ENCODE data around the gene ERC1.
"Not testable (repeated sequence)": the region's sequence is repeated elsewhere in the genome, so short reads cannot be mapped to it uniquely, and the experiment has no call there.

ERC1 gene

DNA sequence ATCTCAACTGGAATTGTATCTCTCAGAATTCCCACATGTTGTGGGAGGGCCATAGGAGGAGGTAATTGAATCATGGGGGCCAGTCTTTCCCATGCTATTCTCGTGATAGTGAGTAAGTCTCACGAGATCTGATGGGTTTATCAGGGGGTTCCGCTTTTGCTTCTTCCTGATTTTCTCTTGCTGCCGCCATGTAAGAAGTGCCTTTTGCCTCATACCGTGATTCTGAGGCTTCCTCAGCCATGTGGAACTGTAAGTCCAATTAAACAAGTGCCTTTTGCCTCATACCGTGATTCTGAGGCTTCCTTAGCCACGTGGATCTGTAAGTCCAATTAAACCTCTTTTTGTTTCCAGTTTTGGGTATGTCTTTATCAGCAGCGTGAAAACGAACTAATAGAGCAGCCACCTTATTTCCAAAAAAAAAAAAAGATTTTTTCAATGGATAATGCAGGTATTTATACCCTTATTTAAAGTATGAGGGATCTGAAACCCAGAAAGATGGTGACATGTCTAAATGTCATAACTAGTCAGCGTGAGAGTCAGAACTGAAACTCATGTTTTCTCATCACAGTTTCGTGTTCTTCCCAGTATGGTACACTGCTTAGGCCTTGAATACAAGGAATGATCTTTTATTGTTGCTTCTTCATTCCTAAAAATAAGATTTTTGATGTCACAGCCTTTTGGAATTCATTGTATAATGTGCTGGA is 89.6 kb downstream of the ERC1 start:
- no peak for DNase-seq

DNA sequence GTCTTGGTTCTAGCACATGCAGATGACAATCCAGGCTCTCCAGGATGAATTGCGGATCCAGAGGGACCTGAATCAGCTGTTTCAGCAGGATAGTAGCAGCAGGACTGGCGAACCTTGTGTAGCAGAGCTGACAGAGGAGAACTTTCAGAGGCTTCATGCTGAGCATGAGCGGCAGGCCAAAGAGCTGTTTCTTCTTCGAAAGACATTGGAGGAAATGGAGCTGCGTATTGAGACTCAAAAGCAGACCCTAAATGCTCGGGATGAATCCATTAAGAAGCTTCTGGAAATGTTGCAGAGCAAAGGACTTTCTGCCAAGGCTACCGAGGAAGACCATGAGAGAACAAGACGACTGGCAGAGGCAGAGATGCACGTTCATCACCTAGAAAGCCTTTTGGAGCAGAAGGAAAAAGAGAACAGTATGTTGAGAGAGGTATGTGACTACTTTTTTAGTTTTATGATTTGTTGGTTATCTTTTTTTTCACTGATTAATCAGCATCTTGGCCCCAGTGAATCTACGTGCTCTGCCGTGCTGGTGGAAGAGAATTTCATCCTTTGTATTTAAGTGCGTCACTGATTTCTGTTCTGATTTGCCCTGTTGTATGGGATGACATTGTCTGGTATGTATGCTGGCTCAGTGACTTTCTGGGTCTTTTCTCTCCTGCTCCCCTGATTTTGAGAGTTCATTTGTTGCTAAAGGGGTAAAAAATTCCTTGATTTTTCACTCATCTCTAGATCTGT is 92.3 kb downstream of the ERC1 start:
- DNase-seq: no peak

DNA sequence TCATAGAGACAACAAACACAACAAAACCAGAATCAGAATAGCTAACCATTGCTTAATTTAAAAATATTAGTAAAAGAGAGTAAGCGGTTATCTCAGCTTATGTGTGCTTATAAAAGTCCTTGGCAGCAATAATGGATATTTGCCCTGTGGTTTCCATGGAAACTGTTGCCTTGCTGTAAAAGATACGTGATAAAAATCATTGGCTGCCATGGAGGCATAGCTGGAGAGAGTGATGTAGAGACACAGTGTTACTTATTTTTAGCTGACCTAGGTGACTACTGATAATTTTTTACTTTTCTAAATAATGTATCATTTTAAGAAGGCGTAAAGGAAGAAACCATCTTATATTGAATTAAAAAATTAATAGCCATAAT is 92.9 kb downstream of the ERC1 start:
- peak; percentile 43 for DNase-seq

DNA sequence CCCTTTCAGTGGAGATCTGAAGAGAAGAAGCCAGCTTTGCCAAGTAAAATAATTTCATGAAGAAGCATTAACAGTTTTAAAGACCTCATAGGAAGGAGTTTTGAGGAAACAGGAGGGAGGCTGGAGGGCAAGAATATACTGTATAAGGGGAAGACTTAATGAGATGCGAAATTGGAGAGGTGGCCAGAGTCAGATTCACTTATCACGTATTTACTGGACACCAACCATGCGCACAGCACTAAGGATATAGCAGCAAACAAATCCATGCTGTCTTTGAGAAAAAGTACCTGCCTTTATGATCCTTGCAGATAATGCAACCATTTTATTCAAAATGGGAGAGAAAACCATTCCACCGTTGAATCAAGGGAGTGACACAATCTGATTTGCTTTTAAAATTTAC is 100.3 kb downstream of the ERC1 start:
- DNase-seq: no peak

DNA sequence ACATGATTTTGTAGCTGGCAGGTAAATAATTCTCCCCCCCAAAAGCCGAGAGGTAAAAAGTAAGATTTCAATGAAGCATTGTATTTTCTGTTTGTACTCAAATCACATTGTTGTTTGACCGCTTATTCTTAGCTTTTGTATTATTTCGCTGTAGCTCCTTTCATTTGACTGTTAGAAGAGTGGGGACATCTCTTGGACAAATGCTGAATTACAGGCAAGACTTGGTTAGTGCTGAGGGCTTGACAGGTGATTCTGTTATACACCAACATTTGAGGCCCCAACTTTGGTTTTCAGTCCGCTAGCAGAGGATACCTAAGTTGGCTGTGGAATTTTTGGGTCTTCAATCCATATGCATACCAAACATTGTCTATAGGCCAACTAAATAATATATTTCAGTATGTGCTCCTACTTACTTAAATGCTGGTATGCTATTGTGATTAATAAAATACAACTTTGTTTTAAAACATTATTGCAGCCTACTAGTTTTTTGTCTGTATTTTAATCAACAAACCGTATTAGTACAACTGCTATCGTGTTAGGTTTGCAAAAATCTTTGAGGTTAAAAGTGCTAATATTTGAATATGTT is 102.2 kb downstream of the ERC1 start:
- peak; percentile 84 for DNase-seq

DNA sequence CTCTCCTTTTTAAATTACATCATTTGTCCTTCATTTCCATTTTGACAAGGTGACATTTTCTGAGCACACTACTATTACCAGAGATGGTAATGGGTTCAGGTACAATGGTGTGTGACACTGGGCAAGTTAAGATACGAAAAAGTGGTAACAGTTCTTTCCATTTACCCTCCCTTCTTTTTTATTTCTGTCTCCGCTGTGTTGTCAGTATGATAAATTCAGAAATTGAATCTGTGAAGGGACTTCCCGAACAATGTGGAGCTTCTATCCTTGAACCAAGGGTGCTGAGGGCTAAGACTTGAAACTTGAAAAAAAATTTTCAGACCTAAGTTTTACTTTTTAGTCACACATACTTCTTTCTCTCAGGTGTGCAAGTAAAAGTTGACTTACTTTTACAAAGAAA is 103.7 kb downstream of the ERC1 start:
- no peak for DNase-seq

DNA sequence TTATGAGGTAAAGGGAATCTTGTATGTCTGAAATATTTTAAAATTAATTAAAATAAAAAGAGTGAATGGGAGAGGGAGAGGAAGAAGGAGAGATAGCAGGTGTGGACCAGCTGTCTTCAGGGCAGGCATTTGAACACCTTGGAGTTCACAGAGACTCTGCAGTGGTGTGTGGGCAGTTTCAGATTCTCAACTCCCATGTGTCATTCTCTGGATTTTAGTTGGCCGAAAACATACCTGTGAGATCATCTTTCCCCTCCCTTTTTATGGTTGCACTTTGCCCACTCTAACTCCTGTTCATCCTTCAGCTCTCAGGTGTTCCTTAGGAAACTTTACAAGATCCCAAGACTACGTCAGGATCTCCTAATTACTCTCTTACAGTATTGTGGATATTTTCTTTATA is 108.1 kb downstream of the ERC1 start:
- DNase-seq: no peak

DNA sequence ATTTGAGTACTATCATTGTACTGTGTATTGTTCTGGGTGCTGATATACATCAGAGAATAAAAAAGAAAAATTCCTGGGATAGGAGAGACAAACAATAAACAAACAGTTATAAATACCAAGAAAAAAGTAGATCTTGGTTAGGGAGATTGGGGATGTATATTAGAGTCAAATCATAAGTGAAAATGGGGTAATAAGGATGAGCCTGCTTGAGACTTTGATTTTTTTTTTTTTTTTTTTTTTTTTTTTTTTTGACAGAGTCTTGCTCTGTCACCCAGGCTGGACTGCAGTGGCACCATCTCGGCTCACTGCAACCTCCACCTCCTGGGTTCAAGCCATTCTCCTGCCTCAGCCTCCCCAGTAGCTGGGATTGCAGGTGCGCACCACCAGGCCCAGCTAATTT is 108.6 kb downstream of the ERC1 start:
- DNase-seq: not testable (repeated sequence)

DNA sequence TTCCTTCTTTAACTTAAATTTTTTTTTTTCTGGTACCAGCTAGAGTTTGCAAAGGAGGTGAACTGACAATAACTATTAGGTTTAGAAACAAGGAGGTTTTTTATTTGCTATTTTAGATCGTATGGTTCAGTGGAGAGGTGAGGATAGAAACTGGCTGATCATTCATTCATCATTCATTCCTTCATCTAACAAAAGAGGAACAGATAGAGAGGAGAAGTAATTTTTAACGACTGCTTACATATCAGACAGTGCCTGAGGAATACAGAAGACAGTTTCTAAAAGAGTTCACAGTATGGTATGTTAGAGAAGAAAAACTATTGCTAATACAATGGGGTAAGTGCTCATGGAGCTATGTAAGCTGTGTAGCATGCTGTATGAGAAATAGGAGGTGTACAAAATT is 111.1 kb downstream of the ERC1 start:
- no peak for DNase-seq

DNA sequence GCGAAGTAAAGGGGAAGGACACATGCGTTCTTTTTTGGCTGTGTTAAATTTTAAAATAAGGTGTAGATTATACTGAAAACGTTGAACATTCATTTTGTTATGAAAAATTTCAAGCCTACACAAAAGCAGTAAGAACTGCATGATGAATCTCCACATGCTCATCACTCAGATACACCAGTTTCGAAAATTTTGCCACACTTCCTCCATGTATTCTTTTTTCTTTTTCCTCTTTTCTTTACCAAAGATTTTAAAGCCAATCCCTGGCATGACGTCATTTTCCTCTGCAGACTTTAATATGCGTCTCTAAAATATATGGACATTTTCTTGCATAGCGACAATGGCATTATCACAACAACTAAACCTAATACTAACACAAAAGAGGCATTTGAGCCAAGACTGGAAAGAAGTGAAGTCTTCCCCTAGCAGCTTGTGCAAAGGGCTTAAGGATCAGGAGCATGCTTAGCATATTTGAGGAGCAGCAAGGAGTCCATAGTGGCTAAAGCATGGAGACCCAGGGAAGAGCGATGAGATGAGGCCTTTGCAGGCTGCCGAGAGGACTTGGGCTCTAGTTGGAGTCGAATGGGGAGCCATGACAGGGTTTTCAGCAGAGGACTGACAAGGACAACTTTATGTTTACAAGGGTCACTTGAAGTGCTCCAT is 111.9 kb downstream of the ERC1 start:
- no peak for DNase-seq

DNA sequence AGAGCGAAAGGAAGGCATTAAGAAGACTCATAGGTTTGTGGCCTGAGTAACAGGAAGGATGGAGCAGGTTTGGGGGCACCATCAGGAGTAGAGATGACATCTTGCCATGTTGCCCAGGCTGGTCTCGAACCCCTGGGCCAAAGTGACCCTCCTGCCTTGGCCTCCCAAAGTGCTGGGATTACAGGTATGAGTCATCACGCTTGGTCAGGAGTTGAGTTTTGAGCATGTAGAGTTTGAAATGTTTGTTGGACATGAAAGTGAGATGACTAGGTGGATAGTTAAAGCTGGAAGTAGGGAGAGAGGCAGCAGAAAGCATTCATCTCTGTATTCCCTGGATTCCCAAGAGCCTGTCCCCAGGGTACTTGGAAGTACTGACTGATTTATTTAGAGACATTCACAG is 112.6 kb downstream of the ERC1 start:
- DNase-seq: no peak

DNA sequence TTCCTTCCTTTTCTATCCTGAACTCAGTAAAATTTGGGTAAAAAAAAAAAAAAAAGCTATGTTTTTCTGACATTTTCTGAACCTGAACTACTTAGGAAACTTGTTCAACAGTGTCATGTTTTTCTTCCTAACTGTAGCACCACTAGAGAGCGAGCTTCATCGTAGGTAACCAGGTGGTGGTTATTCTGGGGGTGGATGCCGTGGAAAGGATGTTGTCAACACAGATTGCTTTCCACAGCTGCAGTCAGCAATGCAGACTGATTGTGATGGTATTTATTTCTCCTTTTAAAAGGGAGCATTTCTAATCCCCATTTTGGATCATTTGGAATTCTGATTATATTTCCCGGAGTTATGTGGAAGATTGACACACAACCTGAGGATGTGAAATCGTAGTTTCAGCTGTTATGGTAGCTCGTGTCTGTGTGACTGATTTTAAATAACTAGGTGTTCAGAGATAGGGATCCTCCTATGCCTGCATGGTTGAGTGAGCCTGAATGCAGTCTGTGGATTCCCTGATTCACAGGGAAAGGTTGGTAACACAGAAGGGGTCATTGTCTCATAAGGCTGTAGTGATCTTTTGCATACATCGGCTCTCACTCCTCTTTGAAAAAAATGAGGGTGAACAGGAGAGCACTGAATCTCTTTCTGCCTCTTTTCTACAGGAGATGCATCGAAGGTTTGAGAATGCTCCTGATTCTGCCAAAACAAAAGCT is 113.2 kb downstream of the ERC1 start:
- DNase-seq: no peak

DNA sequence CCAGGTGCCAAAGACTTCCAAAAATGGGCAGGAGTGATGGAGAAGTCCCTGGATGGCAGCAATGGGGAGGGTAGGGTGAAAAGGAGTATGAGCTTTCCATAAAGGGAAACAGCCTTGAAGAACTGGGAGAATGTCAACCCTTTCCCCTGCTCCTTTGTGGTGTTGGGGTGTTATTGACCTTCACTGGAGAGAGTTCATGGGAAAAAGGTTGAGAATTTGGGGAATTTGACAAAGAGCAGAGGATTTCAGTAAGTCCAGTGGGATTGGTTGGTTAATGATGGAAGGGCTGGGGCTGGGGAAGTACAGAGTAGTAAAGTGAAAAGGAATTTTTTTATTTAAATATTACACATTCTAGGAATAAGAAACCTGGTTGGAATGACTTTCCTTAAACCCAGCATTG is 116.6 kb downstream of the ERC1 start:
- DNase-seq: no peak

DNA sequence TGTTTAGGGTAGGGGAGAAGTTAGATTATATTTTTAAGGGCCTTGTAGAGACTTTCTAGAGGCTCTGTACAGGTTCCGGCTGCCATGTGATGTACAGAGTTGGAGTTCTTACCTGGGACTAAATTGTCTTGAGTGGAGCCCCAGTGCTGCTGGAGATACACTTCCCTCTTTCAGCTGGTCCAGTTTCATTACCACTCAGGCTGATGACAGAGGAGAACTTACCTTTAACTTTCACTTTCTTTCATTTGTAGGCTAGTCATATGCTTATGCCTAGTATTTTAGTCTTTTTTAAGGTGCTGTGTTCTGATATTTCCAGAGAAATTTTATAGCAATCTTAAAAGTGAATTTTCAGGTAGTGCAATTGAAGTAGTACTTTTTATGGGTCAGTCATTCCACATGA is 117.3 kb downstream of the ERC1 start:
- DNase-seq: no peak

DNA sequence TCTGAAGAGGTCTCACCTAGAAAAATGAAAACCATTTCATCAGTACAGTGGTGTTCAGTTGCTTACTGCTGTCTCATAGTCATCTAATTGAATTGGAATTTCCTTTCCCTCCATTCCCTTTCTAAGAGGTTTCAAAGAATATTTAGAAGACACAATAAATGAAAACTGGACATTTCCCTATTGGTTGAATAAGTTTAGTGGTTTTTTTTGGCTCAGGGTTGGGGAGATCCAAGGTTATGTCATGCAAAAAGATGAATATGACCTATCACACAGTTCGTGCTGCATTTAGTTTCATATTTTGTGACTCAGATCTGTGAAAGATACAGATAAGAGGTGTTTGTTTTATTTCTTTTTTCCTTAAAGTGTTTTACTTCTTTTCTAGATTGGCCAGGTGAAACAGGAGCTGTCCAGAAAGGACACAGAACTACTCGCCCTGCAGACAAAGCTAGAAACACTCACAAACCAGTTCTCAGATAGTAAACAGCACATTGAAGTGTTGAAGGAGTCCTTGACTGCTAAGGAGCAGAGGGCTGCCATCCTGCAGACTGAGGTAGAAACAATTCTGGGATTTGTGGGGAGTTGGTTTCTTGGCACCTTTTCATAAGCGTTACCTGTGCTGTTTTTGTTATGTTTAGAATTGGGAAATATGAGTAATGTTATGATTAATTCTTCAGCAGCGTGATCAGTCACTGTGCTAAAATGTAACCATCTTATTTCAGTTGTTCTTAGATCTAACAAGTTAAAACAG is 124.6 kb downstream of the ERC1 start:
- DNase-seq: no peak

DNA sequence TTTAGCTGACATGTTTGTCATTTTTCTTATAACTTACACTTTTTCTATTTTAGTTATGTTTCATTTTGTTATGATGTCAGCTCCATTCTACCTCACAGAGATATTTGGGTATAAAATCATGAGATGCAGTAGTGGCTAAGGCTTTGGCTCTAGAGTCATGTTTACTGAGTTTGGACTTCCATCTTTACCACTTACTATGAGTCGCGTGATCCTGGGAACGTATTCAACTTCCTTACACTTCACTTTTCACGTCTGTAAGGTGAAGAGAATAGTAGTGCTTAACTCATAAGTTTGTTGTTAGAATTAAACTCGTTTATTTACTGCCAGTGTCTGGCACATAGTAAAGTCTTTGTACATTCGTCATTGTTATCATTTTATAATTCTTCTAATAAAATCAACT is 126.3 kb downstream of the ERC1 start:
- DNase-seq: no peak

DNA sequence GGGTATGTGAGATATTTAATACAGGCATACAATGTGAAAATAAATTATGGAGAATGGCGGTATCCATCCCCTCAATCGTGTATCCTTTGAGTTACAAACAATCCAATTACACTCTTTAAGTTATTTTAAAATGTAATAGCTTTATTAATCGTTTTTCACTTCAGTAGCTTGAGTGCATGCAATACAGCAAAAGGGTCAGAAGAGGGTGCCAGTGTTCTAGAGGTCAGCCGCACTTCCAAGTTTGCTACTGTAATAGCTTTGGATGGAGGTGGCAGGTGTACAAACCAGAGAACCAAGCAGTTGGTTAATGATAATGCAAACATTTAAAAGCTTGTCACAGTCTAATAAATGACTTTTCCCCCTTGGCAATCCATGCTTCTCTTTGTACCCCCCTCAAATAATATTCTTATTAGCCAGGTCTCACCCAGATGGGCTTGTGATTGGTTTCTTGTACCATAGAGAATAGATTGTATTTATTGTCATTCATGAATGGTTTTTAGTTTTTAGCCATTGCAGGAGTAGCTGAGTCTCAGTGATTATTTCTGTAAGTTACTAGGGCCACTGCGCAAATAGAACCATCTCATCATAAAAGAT is 127.0 kb downstream of the ERC1 start:
- peak; percentile 82 for DNase-seq

DNA sequence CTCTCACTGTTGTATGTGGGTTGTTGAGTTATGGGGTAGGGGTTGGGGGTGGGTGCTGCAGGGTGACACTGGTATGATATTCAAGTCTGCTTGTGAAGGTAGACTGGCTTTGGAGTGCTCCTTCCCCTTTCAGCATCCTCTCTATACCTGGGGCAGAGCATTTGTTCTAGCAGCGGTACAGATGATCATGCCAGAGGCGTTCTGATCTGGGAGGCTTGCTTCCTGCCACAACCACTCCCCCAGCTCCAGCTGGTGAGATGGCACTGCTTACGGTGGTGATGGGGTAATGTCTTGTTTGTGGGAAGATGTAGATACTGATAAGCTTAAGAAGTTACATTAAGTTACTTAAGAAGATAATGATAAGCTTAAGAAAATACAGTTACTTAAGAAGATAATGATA is 131.8 kb downstream of the ERC1 start:
- no peak for DNase-seq

DNA sequence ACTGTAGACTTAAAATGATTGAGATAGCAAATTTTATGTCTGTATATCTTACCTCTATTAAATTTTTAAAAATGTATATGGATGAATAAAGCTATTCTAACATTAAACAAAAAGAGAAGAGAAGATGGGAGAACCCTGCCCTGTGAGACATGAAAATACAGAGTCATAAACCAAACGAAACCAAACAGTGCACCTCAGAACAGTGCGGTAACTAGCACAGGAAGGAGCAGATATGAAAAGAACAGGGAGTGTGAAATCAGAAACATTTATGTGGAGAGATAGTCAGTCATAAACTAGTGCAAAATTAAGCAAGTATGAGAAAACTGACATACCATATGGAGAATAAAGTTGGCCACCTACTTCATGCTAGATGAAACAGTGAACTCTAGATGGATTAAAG is 135.1 kb downstream of the ERC1 start:
- DNase-seq: no peak

DNA sequence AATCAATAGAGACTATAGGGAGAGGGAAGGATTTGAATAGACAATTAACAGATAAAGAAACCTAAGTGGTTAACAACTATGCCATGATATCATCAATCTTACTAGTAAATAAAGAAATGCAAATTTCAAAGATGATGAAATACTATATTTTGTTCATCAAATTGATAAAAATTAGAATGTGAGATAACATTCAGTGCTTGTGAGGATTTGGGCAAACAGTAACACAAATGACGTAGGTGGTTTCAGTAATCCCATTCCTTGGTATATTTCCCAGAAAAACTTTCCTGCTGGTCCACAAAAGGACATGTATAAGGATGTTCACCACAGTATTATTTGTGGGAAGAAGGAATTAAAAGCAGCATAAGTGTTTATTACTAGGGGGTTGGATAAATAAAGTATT is 136.0 kb downstream of the ERC1 start:
- no peak for DNase-seq

DNA sequence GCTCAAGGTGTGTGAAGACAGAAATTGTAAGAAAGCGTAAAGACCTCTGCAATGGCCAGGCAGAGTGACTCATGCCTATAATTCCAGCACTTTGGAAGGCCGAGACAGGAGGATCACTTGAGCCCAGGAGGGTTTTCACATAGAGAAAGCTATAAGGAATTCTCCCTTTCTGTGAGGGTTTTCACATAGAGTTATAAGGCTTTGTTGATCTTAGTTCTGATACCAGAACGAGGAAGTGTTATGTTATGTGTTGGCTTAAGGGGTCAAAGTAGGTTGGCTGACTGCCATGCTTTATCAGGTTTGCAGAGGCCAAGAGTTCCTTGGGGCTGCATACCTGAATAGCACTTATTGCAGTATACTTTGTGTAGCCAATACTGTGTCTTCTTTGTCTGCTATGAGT is 139.1 kb downstream of the ERC1 start:
- no peak for DNase-seq

DNA sequence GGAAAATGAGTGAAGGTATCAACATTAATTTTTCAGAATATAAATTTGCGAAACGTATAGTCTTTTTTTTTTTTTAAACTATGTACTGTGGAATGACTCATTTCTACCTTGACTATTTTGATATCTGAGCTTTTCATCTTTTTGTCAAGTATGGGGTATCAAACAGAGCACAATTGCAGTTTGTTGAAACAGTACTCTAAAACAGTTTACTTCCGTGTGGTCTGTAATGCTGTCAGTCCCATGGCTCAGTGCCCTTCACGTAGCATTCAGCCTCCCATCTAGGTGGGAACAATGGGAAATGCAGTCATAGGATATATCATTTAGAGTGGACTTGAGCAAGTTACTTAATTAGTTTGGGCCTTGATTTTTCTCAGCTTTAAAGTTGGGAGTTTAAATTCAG is 139.5 kb downstream of the ERC1 start:
- no peak for DNase-seq

Measured in NCI-H1694 treated with DMSO at 0.1 percent for 48 hours (cell line).